ENCODE data around the gene METTL5. TPM values are rescaled to one million over a fixed set of nuclear protein-coding genes. Genes with fewer than 3 reads are reported as not detected.

Gene METTL5
- total RNA-seq, 1 experiment from 2014 or later: 103 TPM

GRCh38 chr2:169803480-169803879, 21.2 kb downstream of the METTL5 start:
- Histone ChIP-seq H3K9ac (ENCODE audit: low read length) (no peak overlapping the region), H3K9me2 (ENCODE audit: insufficient read depth) (no peaks in the 10 kb centered on the region), H4K20me1 (ENCODE audit: insufficient read depth) (0 out of 2 replicates have a peak, but pooled peaks cover 13% of the 10 kb centered on the region), H3K4me3 (replicated peaks in 1 of 2; ENCODE audit: low read depth in 1 of 2, low read length in 2 of 2) (no peak overlapping the region), H3K27me3 (ENCODE audit: insufficient read depth, low read length) (no peaks in the 10 kb centered on the region), H3K4me2 (ENCODE audit: low read length) (no peak overlapping the region), H3K36me3 (ENCODE audit: control insufficient read depth in 1 of 2, insufficient read depth in 2 of 2, low read length in 2 of 2) (peaks cover 47 to 49% of the 10 kb centered on the region in 2 experiments), H3K4me1 (ENCODE audit: control insufficient read depth in 1 of 2, insufficient read depth in 2 of 2, low read length in 2 of 2) (peaks cover 2 to 11% of the 10 kb centered on the region in 2 experiments; a peak in 3 of 4 replicates), H2AFZ (ENCODE audit: low read depth, low read length, poor library complexity, severe bottlenecking) (no peak overlapping the region), H3K27ac (ENCODE audit: low read depth, low read length) (no peak overlapping the region), H3K79me2 (ENCODE audit: insufficient read depth, low read length) (peaks cover 96% of the 10 kb centered on the region), H3K9me3 (ENCODE audit: control insufficient read depth in 1 of 2, insufficient read depth in 1 of 2, low read depth in 1 of 2, low read length in 2 of 2) (no peaks in the 10 kb centered on the region)
- intact Hi-C loops (cut with micrococcal nuclease): no loop called here
- ChIA-PET RAD21 (ENCODE audit: low non-redundant PET in 1 of 2, low total read pairs in 2 of 2, uncharacterized antibody in 2 of 2, unreplicated experiment in 2 of 2) (no interaction called here), POLR2A (no interaction called here), CTCF (no interaction called here)
- no peak for TF ChIP-seq TCF7L2 (IDR thresholded peaks at IDR 0.05; ENCODE audit: borderline replicate concordance, extremely low read depth, insufficient read depth, insufficient read length)
- TF ChIP-seq EZH2phosphoT487 (IDR thresholded peaks at IDR 0.05; ENCODE audit: borderline replicate concordance): no peak
- no peak for TF ChIP-seq ZBTB33 (IDR thresholded peaks at IDR 0.05; ENCODE audit: extremely low read depth, insufficient replicate concordance, low read length)
- TF ChIP-seq MAX (IDR thresholded peaks at IDR 0.05): no peak
- no peak for TF ChIP-seq YY1 (IDR thresholded peaks at IDR 0.05; ENCODE audit: extremely low read depth, insufficient replicate concordance, low read depth, low read length)
- no peak for TF ChIP-seq ATF3 (IDR thresholded peaks at IDR 0.05)
- TF ChIP-seq SIN3A (IDR thresholded peaks at IDR 0.05; ENCODE audit: low read depth): no peak
- no peak for TF ChIP-seq ELF1 (IDR thresholded peaks at IDR 0.05; ENCODE audit: borderline replicate concordance, low read depth)
- no TSS peak for BruUV-seq (replicated peaks)
- no peak for ATAC-seq
- DNase-seq (ENCODE audit: low read depth, low spot score): no peak
